ENCODE results near the gene ETV6. TPM values are rescaled to one million over a fixed set of nuclear protein-coding genes. Genes with fewer than 3 reads are reported as not detected.

The ETV6 gene
- total RNA-seq, 1 experiment from 2014 or later, result 89.1 TPM

GRCh38 chr12:11819643-11820042 is 170.2 kb downstream of the ETV6 start:
- TF ChIP-seq CTCF (IDR thresholded peaks at IDR 0.05; ENCODE audit: unreplicated experiment), result no peak
- intact Hi-C loops (cut with micrococcal nuclease; ENCODE audit: unreplicated experiment), result no loop called here
- no peaks in the 10 kb centered on the region for H3K36me3 Mint-ChIP-seq (ENCODE audit: insufficient read depth, unreplicated experiment)
- no peak for DNase-seq
- peaks cover 26% of the 10 kb centered on the region for H3K4me1 Mint-ChIP-seq (ENCODE audit: low read depth, unreplicated experiment)
- H3K9me3 Mint-ChIP-seq (ENCODE audit: low read depth, unreplicated experiment), result no peaks in the 10 kb centered on the region
- no peak overlapping the region for H3K4me3 Mint-ChIP-seq (ENCODE audit: low read depth, unreplicated experiment)
- CTCF ChIA-PET, result interaction anchor here (1.5 kb wide), 1 partner anchor 14 kb away, joined by 4 read pairs; no protein-coding TSS in a partner anchor
- BruUV-seq (replicated peaks), result no TSS peak
- no peaks in the 10 kb centered on the region for H3K27me3 Mint-ChIP-seq (ENCODE audit: unreplicated experiment)
- H3K27ac Mint-ChIP-seq (ENCODE audit: unreplicated experiment), result no peak overlapping the region

GRCh38 chr12:11820476-11820875 is 171.0 kb downstream of the ETV6 start:
- TF ChIP-seq CTCF (IDR thresholded peaks at IDR 0.05; ENCODE audit: unreplicated experiment), result no peak
- Mint-ChIP-seq H3K27ac (ENCODE audit: unreplicated experiment) (no peak overlapping the region), H3K4me1 (ENCODE audit: low read depth, unreplicated experiment) (peaks cover 17% of the 10 kb centered on the region), H3K36me3 (ENCODE audit: insufficient read depth, unreplicated experiment) (no peaks in the 10 kb centered on the region), H3K27me3 (ENCODE audit: unreplicated experiment) (no peaks in the 10 kb centered on the region), H3K9me3 (ENCODE audit: low read depth, unreplicated experiment) (no peaks in the 10 kb centered on the region), H3K4me3 (ENCODE audit: low read depth, unreplicated experiment) (no peak overlapping the region)
- DNase-seq, result no peak
- intact Hi-C loops (cut with micrococcal nuclease; ENCODE audit: unreplicated experiment), result no loop called here
- CTCF ChIA-PET, result interaction anchor here (1.5 kb wide), 1 partner anchor 15 kb away, joined by 4 read pairs; no protein-coding TSS in a partner anchor
- no TSS peak for BruUV-seq (replicated peaks)

GRCh38 chr12:11821386-11822080 is 172.1 kb downstream of the ETV6 start:
- DNase-seq, result no peak
- Mint-ChIP-seq H3K27me3 (ENCODE audit: unreplicated experiment) (no peaks in the 10 kb centered on the region), H3K4me1 (ENCODE audit: low read depth, unreplicated experiment) (peaks cover 16% of the 10 kb centered on the region), H3K27ac (ENCODE audit: unreplicated experiment) (no peak overlapping the region), H3K9me3 (ENCODE audit: low read depth, unreplicated experiment) (no peaks in the 10 kb centered on the region), H3K36me3 (ENCODE audit: insufficient read depth, unreplicated experiment) (peaks cover 5% of the 10 kb centered on the region), H3K4me3 (ENCODE audit: low read depth, unreplicated experiment) (no peak overlapping the region)
- intact Hi-C loops (cut with micrococcal nuclease; ENCODE audit: unreplicated experiment), result no loop called here
- CTCF ChIA-PET, result no interaction called here
- TF ChIP-seq CTCF (IDR thresholded peaks at IDR 0.05; ENCODE audit: unreplicated experiment), result no peak
- no TSS peak for BruUV-seq (replicated peaks)

- no peak for TF ChIP-seq CTCF (IDR thresholded peaks at IDR 0.05; ENCODE audit: unreplicated experiment)
- BruUV-seq (replicated peaks), result no TSS peak
- Mint-ChIP-seq H3K27me3 (ENCODE audit: unreplicated experiment) (no peaks in the 10 kb centered on the region), H3K27ac (ENCODE audit: unreplicated experiment) (no peak overlapping the region), H3K4me1 (ENCODE audit: low read depth, unreplicated experiment) (peaks cover 16% of the 10 kb centered on the region), H3K36me3 (ENCODE audit: insufficient read depth, unreplicated experiment) (peaks cover 10% of the 10 kb centered on the region), H3K4me3 (ENCODE audit: low read depth, unreplicated experiment) (no peak overlapping the region), H3K9me3 (ENCODE audit: low read depth, unreplicated experiment) (no peaks in the 10 kb centered on the region)
- peak; percentile 24 for DNase-seq
- CTCF ChIA-PET, result no interaction called here
- intact Hi-C loops (cut with micrococcal nuclease; ENCODE audit: unreplicated experiment), result no loop called here
Measured at GRCh38 chr12:11822081-11822834, 172.8 kb downstream of the ETV6 start.

All from Calu3 (cell line).